ENCODE results near the gene NOL8.

The NOL8 gene

GRCh38 chr9:92254381-92255337 lies 70.5 kb downstream of the NOL8 start:
- no peak overlapping the region for H3K27ac Mint-ChIP-seq
- no peaks in the 10 kb centered on the region for H3K27me3 Mint-ChIP-seq
- H3K4me3 Mint-ChIP-seq = no peak overlapping the region
- peaks cover 23% of the 10 kb centered on the region for H3K36me3 Mint-ChIP-seq
- H3K4me1 Mint-ChIP-seq = no peaks in the 10 kb centered on the region
- H3K9me3 Mint-ChIP-seq = no peaks in the 10 kb centered on the region

GRCh38 chr9:92253656-92254055 lies 71.5 kb downstream of the NOL8 start:
- peaks cover 27% of the 10 kb centered on the region for H3K36me3 Mint-ChIP-seq
- no peaks in the 10 kb centered on the region for H3K27me3 Mint-ChIP-seq
- H3K4me3 Mint-ChIP-seq = no peak overlapping the region
- no peak overlapping the region for H3K27ac Mint-ChIP-seq
- H3K9me3 Mint-ChIP-seq = no peaks in the 10 kb centered on the region
- H3K4me1 Mint-ChIP-seq = no peaks in the 10 kb centered on the region

GRCh38 chr9:92247981-92248380 lies 77.2 kb downstream of the NOL8 start:
- Mint-ChIP-seq H3K27ac (no peak overlapping the region), H3K4me1 (no peaks in the 10 kb centered on the region), H3K27me3 (no peaks in the 10 kb centered on the region), H3K9me3 (no peaks in the 10 kb centered on the region), H3K36me3 (peaks cover 42% of the 10 kb centered on the region), H3K4me3 (no peak overlapping the region)
